Progenitor cell of endocrine pancreas (in vitro differentiated cells): ENCODE results near the gene PLEKHH2. TPM values are rescaled to one million over a fixed set of nuclear protein-coding genes. Genes with fewer than 3 reads are reported as not detected.

Experiments used
- DNase-seq: peaks from one replicate; pipeline ENCODE4 v3.0.0; 2021; ENCODE audit warnings: low spot score; ENCODE audit not compliant: unreplicated experiment
- H3K27ac Mint-ChIP-seq: 2 replicates; pipeline ENCODE4 v1.8.0; 2021; ENCODE audit warnings: mild to moderate bottlenecking, moderate library complexity, mixed read lengths
- H3K27me3 Mint-ChIP-seq: 2 replicates; pipeline ENCODE4 v1.8.0; 2021; ENCODE audit warnings: mixed read lengths
- H3K36me3 Mint-ChIP-seq: 2 replicates; pipeline ENCODE4 v1.8.0; 2022; ENCODE audit warnings: mixed read lengths; ENCODE audit not compliant: insufficient read depth
- H3K4me1 Mint-ChIP-seq: 2 replicates; pipeline ENCODE4 v1.8.0; 2021; ENCODE audit warnings: low read depth, mixed read lengths
- H3K4me3 Mint-ChIP-seq: 2 replicates; pipeline ENCODE4 v1.8.0; 2021; ENCODE audit warnings: low read depth, mild to moderate bottlenecking, moderate library complexity, mixed read lengths
- H3K9me3 Mint-ChIP-seq: 2 replicates; pipeline ENCODE4 v1.8.0; 2021; ENCODE audit warnings: low read depth, mixed read lengths
- CTCF ChIP-seq: fragments of 200-600 bp; sonication (generic); IDR thresholded peaks from one replicate; pipeline ENCODE4 v1.5.0; 2021; ENCODE audit warnings: antibody characterized with exemption, mild to moderate bottlenecking; ENCODE audit not compliant: unreplicated experiment
- total RNA-seq: library from RNA; stranded (reverse); gene quantifications from 2 replicates; pipeline ENCODE4 v1.2.1, GENCODE V29; 2021

The PLEKHH2 gene
- total RNA-seq, 1 donor from 2014 or later, result 9.0 TPM

- no peak for TF ChIP-seq CTCF
- H3K4me1 Mint-ChIP-seq, result peaks cover 7% of the 10 kb centered on the region
- H3K36me3 Mint-ChIP-seq, result no peaks in the 10 kb centered on the region
- H3K9me3 Mint-ChIP-seq, result no peaks in the 10 kb centered on the region
- no peak for DNase-seq
- H3K4me3 Mint-ChIP-seq, result no peak overlapping the region
- H3K27ac Mint-ChIP-seq, result no peak overlapping the region
- H3K27me3 Mint-ChIP-seq, result no peaks in the 10 kb centered on the region
These were observed 32.4 kb upstream of the PLEKHH2 start for GRCh38 chr2:43604674-43605073.

GRCh38 chr2:43605079-43605655, 31.9 kb upstream of the PLEKHH2 start:
- TF ChIP-seq CTCF, result peak; percentile 59
- Mint-ChIP-seq H3K4me3 (no peak overlapping the region), H3K9me3 (no peaks in the 10 kb centered on the region), H3K4me1 (peaks cover 7% of the 10 kb centered on the region), H3K36me3 (no peaks in the 10 kb centered on the region), H3K27ac (no peak overlapping the region), H3K27me3 (no peaks in the 10 kb centered on the region)
- DNase-seq, result no peak

- Mint-ChIP-seq H3K36me3 (no peaks in the 10 kb centered on the region), H3K4me3 (no peak overlapping the region), H3K27me3 (no peaks in the 10 kb centered on the region), H3K9me3 (no peaks in the 10 kb centered on the region), H3K27ac (no peak overlapping the region), H3K4me1 (peaks cover 7% of the 10 kb centered on the region)
- TF ChIP-seq CTCF, result no peak
- DNase-seq, result no peak
These were observed 31.2 kb upstream of the PLEKHH2 start for GRCh38 chr2:43605851-43606250.

- DNase-seq, result peak; percentile 21
- no peaks in the 10 kb centered on the region for H3K36me3 Mint-ChIP-seq
- no peaks in the 10 kb centered on the region for H3K9me3 Mint-ChIP-seq
- H3K27me3 Mint-ChIP-seq, result peaks cover 3% of the 10 kb centered on the region
- H3K4me3 Mint-ChIP-seq, result no peak overlapping the region
- peaks cover 13% of the 10 kb centered on the region for H3K4me1 Mint-ChIP-seq
- H3K27ac Mint-ChIP-seq, result no peak overlapping the region
- TF ChIP-seq CTCF, result peak; percentile 69
These were observed 27.7 kb upstream of the PLEKHH2 start for GRCh38 chr2:43609290-43609918.

GRCh38 chr2:43610361-43610760, 26.7 kb upstream of the PLEKHH2 start:
- Mint-ChIP-seq H3K9me3 (no peaks in the 10 kb centered on the region), H3K36me3 (no peaks in the 10 kb centered on the region), H3K27me3 (peaks cover 3% of the 10 kb centered on the region), H3K4me3 (no peak overlapping the region), H3K27ac (no peak overlapping the region), H3K4me1 (peaks cover 13% of the 10 kb centered on the region)
- DNase-seq, result no peak
- TF ChIP-seq CTCF, result no peak
